HL-60/S4 (cell line): Measurements from ENCODE around the gene CKAP2L.
"Not testable (repeated sequence)": the region's sequence is repeated elsewhere in the genome, so short reads cannot be mapped to it uniquely, and the experiment has no call there.

Experiments used
- in situ Hi-C: fragments of 300-500 bp; cut with MboI; formaldehyde crosslinking; loops from 2 replicates; pipeline ENCODE4 v1.14.3; 2022; ENCODE audit warnings: low sequenced_read_pairs

CKAP2L gene

GRCh38 chr2:112713926-112714325 lies 50.5 kb downstream of the CKAP2L start:
- in situ Hi-C loops: no loop called here

GRCh38 chr2:112713585-112713925 lies 50.9 kb downstream of the CKAP2L start:
- in situ Hi-C loops: no loop called here

- in situ Hi-C loops: no loop called here
Measured at GRCh38 chr2:112712903-112713584, 51.4 kb downstream of the CKAP2L start.

DNA sequence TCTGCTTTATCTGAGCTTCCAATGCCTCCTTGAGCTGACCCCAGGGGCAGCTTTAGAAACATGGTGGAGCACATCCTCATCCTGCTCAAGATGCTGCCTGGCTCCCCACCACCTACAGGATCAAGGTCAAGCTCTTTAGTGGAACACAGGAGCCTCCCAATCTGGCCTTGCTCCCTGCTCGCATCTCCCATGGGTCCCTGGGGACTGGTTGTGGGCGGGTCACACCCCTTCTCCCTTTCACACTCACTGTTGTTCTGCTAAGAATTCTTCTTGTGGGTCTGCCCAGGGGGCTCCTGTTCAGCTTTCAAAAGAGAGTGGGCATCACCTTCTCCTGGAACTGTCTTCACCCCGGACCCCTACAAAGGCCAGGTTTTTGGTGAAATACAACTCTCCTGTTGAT lies 51.9 kb downstream of the CKAP2L start:
- in situ Hi-C loops: no loop called here

DNA sequence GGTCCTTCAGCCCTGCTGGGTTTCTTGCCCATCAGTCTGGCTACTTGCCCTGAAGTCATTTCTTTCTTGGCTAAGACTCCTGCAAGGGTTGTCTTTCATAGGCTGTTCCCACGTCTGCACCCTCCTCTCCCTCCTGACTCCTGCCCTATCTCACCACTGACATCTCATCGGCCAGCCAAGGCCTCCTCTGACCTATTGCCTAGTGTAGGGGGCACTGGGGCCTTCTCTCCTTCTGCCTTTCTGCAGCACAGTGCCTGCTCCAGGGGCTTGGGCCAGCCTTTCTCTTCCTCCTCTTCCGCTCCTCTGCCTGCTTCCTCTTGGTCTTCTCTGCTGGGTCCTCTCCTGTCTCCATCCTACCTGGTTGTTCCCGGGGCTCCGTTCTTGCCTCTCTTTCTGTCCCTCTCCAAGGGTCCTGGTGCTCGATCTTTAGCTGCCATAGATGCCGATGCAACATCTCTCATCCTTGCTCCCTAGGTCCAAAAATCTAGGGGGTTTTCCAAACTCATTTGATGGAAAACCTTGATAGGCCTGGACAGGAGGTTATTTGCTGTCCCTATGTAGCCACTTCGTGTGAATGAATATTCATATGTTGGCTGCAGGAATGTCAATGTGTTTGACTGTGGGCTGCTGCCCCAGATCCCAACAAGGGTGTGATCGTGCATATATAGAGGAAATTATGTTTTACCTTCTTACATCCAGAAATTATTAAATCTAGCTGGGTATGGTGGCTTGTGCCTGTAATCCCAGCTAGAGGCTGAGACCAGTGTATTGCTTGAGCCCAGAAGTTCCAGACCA lies 53.3 kb downstream of the CKAP2L start:
- in situ Hi-C loops: no loop called here

DNA sequence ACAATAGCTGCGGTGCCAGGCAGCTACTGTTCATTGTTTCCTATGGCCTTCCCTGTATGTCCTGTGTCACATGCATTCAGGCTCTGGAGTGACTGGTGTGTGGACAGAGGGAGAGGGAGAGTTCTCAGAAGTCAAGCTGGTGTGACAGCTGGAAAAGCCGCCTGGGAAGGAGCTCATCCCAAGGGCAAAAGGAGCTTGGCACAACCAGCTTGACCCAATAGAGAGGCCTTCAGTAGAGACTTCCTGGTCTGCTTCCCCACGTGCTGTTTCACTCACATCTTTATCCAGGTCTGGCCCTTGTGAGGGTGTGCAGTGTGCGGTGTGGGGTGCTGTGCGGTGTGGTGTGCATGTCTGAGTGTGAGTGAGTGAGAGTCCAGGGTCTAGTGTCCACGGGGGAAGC lies 54.7 kb downstream of the CKAP2L start:
- in situ Hi-C loops: no loop called here

GRCh38 chr2:112708968-112709367 lies 55.4 kb downstream of the CKAP2L start:
- in situ Hi-C loops: no loop called here

DNA sequence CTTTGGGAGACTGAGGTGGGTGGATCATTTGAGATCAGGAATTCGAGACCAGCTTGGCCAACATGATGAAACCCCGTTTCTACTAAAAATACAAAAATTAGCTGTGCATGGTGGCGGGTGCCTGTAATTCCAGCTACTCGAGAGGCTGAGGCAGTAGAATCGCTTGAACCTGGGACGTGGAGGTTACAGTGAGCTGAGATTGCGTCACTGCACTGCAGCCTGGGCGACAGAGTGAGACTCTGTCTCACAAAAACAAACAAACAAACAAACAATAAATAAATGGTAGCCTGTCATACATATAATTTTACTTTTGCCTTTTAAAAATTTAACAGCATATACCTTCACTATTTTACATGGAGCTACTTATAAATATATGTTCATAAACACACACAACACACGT lies 57.5 kb downstream of the CKAP2L start:
- in situ Hi-C loops: not testable (repeated sequence)

DNA sequence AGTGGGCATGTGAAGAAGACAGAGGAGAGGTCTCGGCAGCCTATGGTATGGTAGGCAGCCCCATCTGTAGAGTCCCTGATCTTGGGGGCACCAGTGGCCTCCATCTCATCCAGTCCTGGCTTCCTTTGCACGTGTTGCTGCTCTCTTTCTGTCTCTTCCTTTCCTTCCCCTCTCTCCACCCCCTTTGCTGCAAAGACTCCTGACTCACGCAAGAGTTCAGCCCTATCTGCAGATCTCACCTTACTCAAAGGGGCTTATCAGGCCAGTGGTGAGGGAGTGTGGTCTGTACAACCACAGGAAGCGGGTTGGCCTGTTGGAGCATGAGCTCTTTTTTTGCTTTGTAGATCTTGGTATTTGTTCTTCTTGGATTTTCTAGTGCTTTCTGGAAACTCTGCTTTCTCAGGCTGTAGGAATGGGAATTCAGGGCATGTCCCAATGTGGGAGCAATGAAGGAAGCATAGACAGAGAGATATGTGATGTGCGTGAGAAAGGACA lies 58.2 kb downstream of the CKAP2L start:
- in situ Hi-C loops: no loop called here

DNA sequence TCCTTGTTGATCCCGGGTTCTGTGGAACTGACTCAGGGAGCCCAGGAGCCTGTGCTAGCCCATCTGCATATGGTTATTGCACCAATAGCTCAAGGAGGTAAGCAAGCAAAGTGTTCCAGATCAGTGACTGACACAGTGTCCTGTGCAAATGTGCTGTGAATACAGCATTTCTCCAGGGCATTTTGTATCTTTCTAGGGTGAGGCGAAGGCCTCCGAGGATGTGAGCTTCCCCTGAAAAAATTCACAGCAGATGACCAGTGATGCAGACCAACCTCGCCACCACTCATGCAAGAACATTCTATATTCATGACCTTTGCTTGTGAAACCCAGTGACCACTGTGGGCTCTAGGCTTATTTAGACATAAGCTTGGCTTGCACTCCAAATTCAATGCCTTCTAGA lies 58.8 kb downstream of the CKAP2L start:
- in situ Hi-C loops: no loop called here

DNA sequence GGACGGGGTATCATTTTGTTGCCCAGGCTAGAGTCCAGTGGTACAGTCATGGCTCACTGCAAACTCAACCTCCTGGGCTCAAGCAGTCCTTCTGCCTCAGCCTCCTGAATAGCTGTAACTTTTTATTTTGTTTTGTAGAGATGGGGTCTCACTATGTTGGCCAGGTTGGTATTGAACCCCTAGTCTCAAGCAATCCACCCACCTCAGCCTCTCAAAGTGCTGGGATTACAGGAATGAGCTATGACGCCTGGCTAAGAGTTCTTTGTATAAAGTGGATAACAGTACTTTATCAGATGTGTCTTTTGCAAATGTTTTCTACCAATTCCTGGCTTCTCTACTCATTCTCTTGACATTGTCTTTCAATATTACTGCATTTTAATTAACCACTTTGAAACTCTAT lies 60.7 kb downstream of the CKAP2L start:
- in situ Hi-C loops: no loop called here

- in situ Hi-C loops: no loop called here
Measured at GRCh38 chr2:112701052-112701451, 63.4 kb downstream of the CKAP2L start.

- in situ Hi-C loops: no loop called here
Measured at GRCh38 chr2:112699984-112700667, 64.3 kb downstream of the CKAP2L start.

DNA sequence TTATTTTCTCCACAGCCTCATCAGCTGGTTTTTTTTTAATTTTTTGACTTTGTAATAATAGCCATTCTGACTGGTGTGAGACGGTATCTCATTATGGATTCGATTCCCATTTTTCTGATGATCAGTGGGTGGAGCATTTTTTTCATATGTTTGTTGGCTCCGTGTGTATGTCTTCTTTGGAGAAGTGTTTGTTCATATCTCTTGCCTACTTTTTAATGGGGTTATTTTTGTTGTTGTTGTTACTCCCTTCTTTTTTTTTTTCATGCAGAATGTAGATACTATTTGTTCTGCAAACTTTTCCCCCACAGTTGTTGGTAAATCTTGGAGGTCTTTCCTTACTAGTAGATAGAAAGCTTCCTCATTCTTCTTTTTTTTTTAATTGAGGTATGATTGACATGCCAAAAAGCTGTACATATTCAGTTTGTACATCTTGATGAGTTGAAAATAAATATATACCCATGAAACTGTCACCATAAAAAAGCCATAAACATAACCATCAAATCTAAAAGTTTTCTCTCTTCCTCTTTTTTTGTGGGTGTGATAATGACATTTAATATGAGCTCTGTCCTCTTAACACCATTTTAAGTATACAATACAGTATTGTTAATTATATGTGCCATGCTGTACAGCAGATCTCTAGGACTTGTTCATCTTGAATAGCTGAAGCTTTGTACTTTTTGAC lies 65.4 kb downstream of the CKAP2L start:
- in situ Hi-C loops: no loop called here

- in situ Hi-C loops: no loop called here
Measured at GRCh38 chr2:112694182-112694581, 70.2 kb downstream of the CKAP2L start.

- in situ Hi-C loops: no loop called here
Measured at GRCh38 chr2:112693596-112693995, 70.8 kb downstream of the CKAP2L start.

- in situ Hi-C loops: no loop called here
Measured at GRCh38 chr2:112692918-112693317, 71.5 kb downstream of the CKAP2L start.

- in situ Hi-C loops: no loop called here
Measured at GRCh38 chr2:112692495-112692911, 71.9 kb downstream of the CKAP2L start.

- in situ Hi-C loops: no loop called here
Measured at GRCh38 chr2:112691881-112692281, 72.5 kb downstream of the CKAP2L start.

DNA sequence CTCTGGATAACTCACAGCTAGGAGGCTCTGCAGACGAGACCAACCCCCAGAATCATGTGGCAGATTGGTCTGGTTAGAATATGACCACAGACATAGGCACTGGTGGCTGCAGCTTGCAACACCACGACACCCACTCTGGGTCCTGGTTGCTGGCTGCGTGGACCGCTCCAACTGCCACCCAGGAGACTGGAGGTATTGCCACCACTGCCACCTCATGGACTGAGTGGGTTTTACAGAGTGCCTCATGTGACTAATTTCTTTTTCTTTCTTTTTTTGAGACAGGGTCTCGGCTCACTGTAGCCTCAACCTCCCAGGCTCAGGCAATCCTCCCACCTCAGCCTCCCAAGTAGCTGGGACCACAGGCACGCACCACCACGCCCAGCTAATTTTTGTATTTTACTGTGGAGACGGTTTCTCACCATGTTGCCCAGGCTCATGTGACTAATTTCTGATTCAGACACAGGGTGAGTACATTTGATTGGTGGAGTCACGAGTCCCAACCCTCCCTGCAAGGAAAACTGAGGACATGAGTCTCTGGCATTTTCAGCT lies 73.5 kb downstream of the CKAP2L start:
- in situ Hi-C loops: no loop called here
